Kidney capillary endothelial cell (primary cell): ENCODE measurements around the gene SKOR1.
A peak's percentile ranks its signal among the peaks of the same experiment; 100 is the strongest.

Experiments
- DNase-seq: peaks from one replicate; pipeline ENCODE4 v3.0.0-alpha.2; 2018; ENCODE audit warnings: low spot score

Gene SKOR1

GRCh38 chr15:67852418-67852817, 27.1 kb downstream of the SKOR1 start:
- no peak for DNase-seq

- DNase-seq = no peak
Observed at GRCh38 chr15:67853454-67853853, 28.1 kb downstream of the SKOR1 start.

- DNase-seq = no peak
Observed at GRCh38 chr15:67854358-67854757, 29.0 kb downstream of the SKOR1 start.

- DNase-seq = no peak
Observed at GRCh38 chr15:67855842-67856241, 30.5 kb downstream of the SKOR1 start.

- no peak for DNase-seq
Observed at GRCh38 chr15:67857220-67857619, 31.9 kb downstream of the SKOR1 start.

GRCh38 chr15:67859331-67859946, 34.1 kb downstream of the SKOR1 start:
- DNase-seq = no peak

- no peak for DNase-seq
Observed at GRCh38 chr15:67861983-67862382, 36.7 kb downstream of the SKOR1 start.

GRCh38 chr15:67862750-67863441, 37.6 kb downstream of the SKOR1 start:
- DNase-seq = no peak

- DNase-seq = peak; percentile 75
Observed at GRCh38 chr15:67863442-67863987, 38.2 kb downstream of the SKOR1 start.

- no peak for DNase-seq
Observed at GRCh38 chr15:67865331-67865730, 40.0 kb downstream of the SKOR1 start.

- DNase-seq = no peak
Observed at GRCh38 chr15:67865766-67866165, 40.5 kb downstream of the SKOR1 start.

- DNase-seq = no peak
Observed at GRCh38 chr15:67869701-67870100, 44.4 kb downstream of the SKOR1 start.

GRCh38 chr15:67870868-67871408, 45.6 kb downstream of the SKOR1 start:
- no peak for DNase-seq

- DNase-seq = no peak
Observed at GRCh38 chr15:67873777-67874176, 48.5 kb downstream of the SKOR1 start.

- DNase-seq = no peak
Observed at GRCh38 chr15:67878712-67879206, 53.5 kb downstream of the SKOR1 start.

GRCh38 chr15:67879440-67880129, 54.3 kb downstream of the SKOR1 start:
- no peak for DNase-seq

- DNase-seq = no peak
Observed at GRCh38 chr15:67880651-67881182, 55.4 kb downstream of the SKOR1 start.

GRCh38 chr15:67882487-67883233, 57.4 kb downstream of the SKOR1 start:
- DNase-seq = no peak

- DNase-seq = no peak
Observed at GRCh38 chr15:67883234-67883773, 58.0 kb downstream of the SKOR1 start.

- DNase-seq = no peak
Observed at GRCh38 chr15:67884009-67884408, 58.7 kb downstream of the SKOR1 start.
